Nucleus accumbens (tissue), 56 donors: Measurements from ENCODE around the gene GLUL.

Experiments
- DNase-seq, 56 donors: peaks; one replicate each; lab custom pipeline; 2025; lab: John Stamatoyannopoulos, UW

Gene GLUL

GRCh38 chr1:182391362-182392049, at the start of gene GLUL:
TSS of gene GLUL (minus strand) at chr1:182391790. CDS start at chr1:182388737, 3,053 bp downstream.
- peak; percentile 58 to 98 (median 93) for DNase-seq

- DNase-seq, result no peak
Observed at GRCh38 chr1:182438326-182438725, 46.7 kb upstream of the GLUL start.

GRCh38 chr1:182433580-182433979, 42.0 kb upstream of the GLUL start:
- no peak for DNase-seq

GRCh38 chr1:182431278-182431677, 39.7 kb upstream of the GLUL start:
- DNase-seq, result no peak

GRCh38 chr1:182430263-182431068, 38.9 kb upstream of the GLUL start:
- DNase-seq, result no peak

- DNase-seq, result no peak
Observed at GRCh38 chr1:182428043-182428442, 36.5 kb upstream of the GLUL start.

- DNase-seq, result no peak
Observed at GRCh38 chr1:182426442-182427430, 35.1 kb upstream of the GLUL start.

GRCh38 chr1:182415789-182416188, 24.2 kb upstream of the GLUL start:
- DNase-seq, result no peak

- DNase-seq, result no peak
Observed at GRCh38 chr1:182413969-182414368, 22.4 kb upstream of the GLUL start.

- DNase-seq, result no peak
Observed at GRCh38 chr1:182413486-182413885, 21.9 kb upstream of the GLUL start.

- no peak for DNase-seq
Observed at GRCh38 chr1:182410620-182411273, 19.2 kb upstream of the GLUL start.

GRCh38 chr1:182410138-182410537, 18.5 kb upstream of the GLUL start:
- DNase-seq, result no peak

- no peak for DNase-seq
Observed at GRCh38 chr1:182408435-182409075, 17.0 kb upstream of the GLUL start.

- DNase-seq, result no peak
Observed at GRCh38 chr1:182407724-182408123, 16.1 kb upstream of the GLUL start.

- no peak for DNase-seq
Observed at GRCh38 chr1:182406012-182406411, 14.4 kb upstream of the GLUL start.

GRCh38 chr1:182405578-182405977, 14.0 kb upstream of the GLUL start:
- DNase-seq, result no peak

- no peak for DNase-seq
Observed at GRCh38 chr1:182404781-182405180, 13.2 kb upstream of the GLUL start.

GRCh38 chr1:182400567-182400966, 9.0 kb upstream of the GLUL start, which contains the start of gene TEDDM1:
TSS of gene TEDDM1 (minus strand) at chr1:182400667. CDS start at chr1:182400485, 182 bp downstream.
- no peak for DNase-seq

GRCh38 chr1:182397653-182398393, 6.2 kb upstream of the GLUL start:
- no peak for DNase-seq
